ENCODE data around the gene EPS15. TPM values are rescaled to one million over a fixed set of nuclear protein-coding genes. Genes with fewer than 3 reads are reported as not detected.

Gene EPS15
- total RNA-seq, 2 experiments from 2014 or later: 59.6 to 61.6 TPM

DNA sequence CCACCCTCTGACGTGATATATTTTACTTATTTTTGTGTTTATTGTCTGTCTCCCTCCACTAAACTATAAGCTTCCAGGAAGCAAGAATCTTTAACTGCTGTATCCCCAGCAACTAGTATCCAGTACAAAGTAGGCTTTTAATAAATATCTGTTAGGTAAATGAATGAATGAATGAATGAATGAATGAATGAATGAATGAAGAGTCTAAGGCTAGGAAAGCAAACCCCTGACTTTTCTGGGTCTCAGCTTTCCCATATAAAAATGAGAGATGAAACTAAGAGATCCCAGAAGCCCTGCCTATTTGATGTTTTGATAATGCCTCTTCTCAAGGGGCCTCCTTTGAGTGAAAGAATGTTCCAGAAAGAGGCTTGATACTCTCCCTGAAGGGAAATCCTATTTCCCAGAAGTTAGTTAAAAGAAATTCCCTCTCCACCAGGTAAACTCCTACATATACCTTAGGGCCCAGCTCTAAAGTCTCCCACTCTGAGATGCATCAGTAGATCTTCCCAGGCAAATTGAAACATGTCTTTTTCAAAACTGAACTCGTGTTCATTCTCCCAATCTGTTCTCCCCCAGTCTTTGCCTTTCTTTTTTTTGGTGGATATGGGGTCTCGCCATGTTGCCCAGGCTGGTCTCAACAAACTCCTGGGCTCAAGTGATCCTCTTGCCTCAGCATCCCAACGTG is 196.5 kb downstream of the EPS15 start:
- H3K27ac Mint-ChIP-seq: no peak overlapping the region
- no peak for DNase-seq
- POLR2A ChIA-PET: no interaction called here
- no peak for ATAC-seq
- peaks cover 2% of the 10 kb centered on the region for H3K4me1 Mint-ChIP-seq
- peaks cover 2% of the 10 kb centered on the region for H3K27me3 Mint-ChIP-seq
- CTCF ChIA-PET: interaction anchor here (1.0 kb wide), 1 partner anchor 31 kb away, joined by 3 read pairs; no protein-coding TSS in a partner anchor
- H3K36me3 Mint-ChIP-seq (ENCODE audit: low read depth): no peaks in the 10 kb centered on the region
- H3K9me3 Mint-ChIP-seq (ENCODE audit: low read depth): no peaks in the 10 kb centered on the region
- H3K4me3 Mint-ChIP-seq: no peak overlapping the region
- intact Hi-C loops (cut with DNase I, micrococcal nuclease): no loop called here

DNA sequence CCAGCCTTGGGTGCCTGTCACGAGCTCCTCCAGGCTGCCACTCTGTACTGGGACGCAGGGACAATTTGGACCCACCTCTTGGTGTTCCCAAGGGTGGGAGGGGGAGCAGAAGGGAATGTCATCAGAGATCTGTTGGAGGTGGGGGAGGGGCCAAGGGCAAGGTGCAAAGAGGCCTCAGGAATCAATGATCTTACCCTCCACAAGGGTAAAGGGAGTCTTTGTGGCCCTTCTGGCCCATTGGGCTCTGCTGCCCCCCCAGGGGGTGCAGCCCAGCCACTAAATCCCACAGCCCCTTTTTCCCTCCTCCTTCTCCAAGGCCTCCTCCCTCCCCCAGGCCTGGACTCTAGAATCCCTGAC is 197.2 kb downstream of the EPS15 start:
- no peaks in the 10 kb centered on the region for H3K4me1 Mint-ChIP-seq
- H3K9me3 Mint-ChIP-seq (ENCODE audit: low read depth): no peaks in the 10 kb centered on the region
- CTCF ChIA-PET: no interaction called here
- DNase-seq: no peak
- no peak overlapping the region for H3K4me3 Mint-ChIP-seq
- no peaks in the 10 kb centered on the region for H3K36me3 Mint-ChIP-seq (ENCODE audit: low read depth)
- ATAC-seq: no peak
- no peaks in the 10 kb centered on the region for H3K27me3 Mint-ChIP-seq
- no peak overlapping the region for H3K27ac Mint-ChIP-seq
- POLR2A ChIA-PET: no interaction called here
- intact Hi-C loops (cut with DNase I, micrococcal nuclease): no loop called here

GRCh38 chr1:51320967-51321923 is 197.8 kb downstream of the EPS15 start:
- Mint-ChIP-seq H3K27me3 (no peaks in the 10 kb centered on the region), H3K9me3 (ENCODE audit: low read depth) (no peaks in the 10 kb centered on the region), H3K36me3 (ENCODE audit: low read depth) (no peaks in the 10 kb centered on the region), H3K4me1 (no peaks in the 10 kb centered on the region), H3K27ac (no peak overlapping the region), H3K4me3 (no peak overlapping the region)
- ATAC-seq (no peak), DNase-seq (no peak)
- intact Hi-C loops (cut with DNase I, micrococcal nuclease): no loop called here
- POLR2A ChIA-PET: no interaction called here
- CTCF ChIA-PET: no interaction called here

GRCh38 chr1:51317798-51318197 is 201.3 kb downstream of the EPS15 start:
- H3K9me3 Mint-ChIP-seq (ENCODE audit: low read depth): no peaks in the 10 kb centered on the region
- no peaks in the 10 kb centered on the region for H3K27me3 Mint-ChIP-seq
- ChIA-PET POLR2A (no interaction called here), CTCF (interaction anchor here (0.7 kb wide), 1 partner anchor 398 kb away, joined by 3 read pairs; no protein-coding TSS in a partner anchor)
- no peak overlapping the region for H3K27ac Mint-ChIP-seq
- H3K36me3 Mint-ChIP-seq (ENCODE audit: low read depth): no peaks in the 10 kb centered on the region
- H3K4me1 Mint-ChIP-seq: peaks cover 10% of the 10 kb centered on the region
- intact Hi-C loops (cut with DNase I, micrococcal nuclease): no loop called here
- H3K4me3 Mint-ChIP-seq: no peak overlapping the region
- no peak for DNase-seq
- ATAC-seq: no peak

GRCh38 chr1:51316846-51317120 is 202.3 kb downstream of the EPS15 start:
- Mint-ChIP-seq H3K9me3 (ENCODE audit: low read depth) (no peaks in the 10 kb centered on the region), H3K36me3 (ENCODE audit: low read depth) (no peaks in the 10 kb centered on the region), H3K27me3 (no peaks in the 10 kb centered on the region), H3K4me3 (no peak overlapping the region), H3K27ac (peak overlapping the region; percentile 12), H3K4me1 (peaks cover 10% of the 10 kb centered on the region)
- intact Hi-C loops (cut with DNase I, micrococcal nuclease): no loop called here
- POLR2A ChIA-PET: no interaction called here
- CTCF ChIA-PET: no interaction called here
- ATAC-seq (no peak), DNase-seq (no peak)

DNA sequence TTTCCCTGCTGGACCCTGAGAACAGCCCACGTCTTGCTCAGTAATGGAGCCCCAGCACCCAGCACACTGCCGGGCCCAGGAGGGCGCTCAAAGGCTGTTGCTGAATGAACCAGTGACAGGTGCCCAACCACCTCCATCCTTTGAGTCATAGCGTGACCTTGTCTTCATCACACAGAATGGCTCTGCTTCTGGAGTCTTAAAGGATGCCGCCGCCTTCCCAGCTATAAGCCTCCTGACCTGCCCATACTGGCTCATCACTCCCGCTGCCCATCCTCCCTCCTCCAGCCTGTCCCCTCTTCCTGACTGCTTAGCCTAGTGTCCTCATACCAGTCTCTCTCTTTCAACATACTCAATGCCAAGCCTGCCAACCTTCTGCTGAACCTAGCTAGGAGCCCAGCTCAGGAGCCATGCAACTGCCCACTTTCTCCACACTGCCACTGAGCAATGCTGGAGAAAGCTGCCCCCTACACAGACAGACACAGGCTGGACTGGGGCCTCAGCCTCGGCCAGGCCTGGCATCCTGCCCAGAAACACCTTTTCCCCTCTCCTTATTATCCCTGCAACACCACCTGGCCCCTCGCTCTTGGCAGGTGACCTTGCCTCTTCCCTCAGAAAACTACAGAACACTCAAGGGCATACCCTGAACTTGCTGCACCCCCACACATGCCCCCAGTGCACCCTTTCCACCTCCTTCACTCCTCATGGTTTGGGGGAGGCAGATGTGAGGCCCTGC is 202.8 kb downstream of the EPS15 start:
- intact Hi-C loops (cut with DNase I, micrococcal nuclease): no loop called here
- CTCF ChIA-PET: no interaction called here
- peak; percentile 56 for ATAC-seq

GRCh38 chr1:51314974-51315373 is 204.1 kb downstream of the EPS15 start:
- POLR2A ChIA-PET: no interaction called here
- Mint-ChIP-seq H3K4me3 (no peak overlapping the region), H3K9me3 (ENCODE audit: low read depth) (no peaks in the 10 kb centered on the region), H3K36me3 (ENCODE audit: low read depth) (no peaks in the 10 kb centered on the region), H3K27ac (no peak overlapping the region), H3K4me1 (peaks cover 10% of the 10 kb centered on the region), H3K27me3 (no peaks in the 10 kb centered on the region)
- CTCF ChIA-PET: interaction anchor here (0.6 to 0.9 kb wide), 2 partner anchors 18 to 885 kb away, joined by 3 to 5 read pairs; no protein-coding TSS in a partner anchor
- no peak for DNase-seq
- no peak for ATAC-seq
- intact Hi-C loops (cut with DNase I, micrococcal nuclease): no loop called here

More for the DNA sequence above, 202.8 kb downstream of the EPS15 start:
- peak; percentile 40 for DNase-seq
- no peaks in the 10 kb centered on the region for H3K27me3 Mint-ChIP-seq
- no peaks in the 10 kb centered on the region for H3K9me3 Mint-ChIP-seq (ENCODE audit: low read depth)
- POLR2A ChIA-PET: no interaction called here
- H3K4me1 Mint-ChIP-seq: peaks cover 10% of the 10 kb centered on the region
- no peaks in the 10 kb centered on the region for H3K36me3 Mint-ChIP-seq (ENCODE audit: low read depth)
- H3K4me3 Mint-ChIP-seq: no peak overlapping the region
- peak overlapping the region; percentile 12 for H3K27ac Mint-ChIP-seq

- Mint-ChIP-seq H3K27me3 (no peaks in the 10 kb centered on the region), H3K27ac (peak overlapping the region; percentile 61), H3K4me1 (peaks cover 10% of the 10 kb centered on the region), H3K9me3 (ENCODE audit: low read depth) (no peaks in the 10 kb centered on the region), H3K4me3 (no peak overlapping the region), H3K36me3 (ENCODE audit: low read depth) (no peaks in the 10 kb centered on the region)
- DNase-seq (peak; percentile 30), ATAC-seq (peak; percentile 79)
- POLR2A ChIA-PET: no interaction called here
- intact Hi-C loops (cut with DNase I, micrococcal nuclease): no loop called here
- CTCF ChIA-PET: interaction anchor here (0.6 to 2.8 kb wide), 2 partner anchors 17 to 884 kb away, joined by 3 to 9 read pairs; no protein-coding TSS in a partner anchor
These were observed 204.9 kb downstream of the EPS15 start for GRCh38 chr1:51313961-51314777.

DNA sequence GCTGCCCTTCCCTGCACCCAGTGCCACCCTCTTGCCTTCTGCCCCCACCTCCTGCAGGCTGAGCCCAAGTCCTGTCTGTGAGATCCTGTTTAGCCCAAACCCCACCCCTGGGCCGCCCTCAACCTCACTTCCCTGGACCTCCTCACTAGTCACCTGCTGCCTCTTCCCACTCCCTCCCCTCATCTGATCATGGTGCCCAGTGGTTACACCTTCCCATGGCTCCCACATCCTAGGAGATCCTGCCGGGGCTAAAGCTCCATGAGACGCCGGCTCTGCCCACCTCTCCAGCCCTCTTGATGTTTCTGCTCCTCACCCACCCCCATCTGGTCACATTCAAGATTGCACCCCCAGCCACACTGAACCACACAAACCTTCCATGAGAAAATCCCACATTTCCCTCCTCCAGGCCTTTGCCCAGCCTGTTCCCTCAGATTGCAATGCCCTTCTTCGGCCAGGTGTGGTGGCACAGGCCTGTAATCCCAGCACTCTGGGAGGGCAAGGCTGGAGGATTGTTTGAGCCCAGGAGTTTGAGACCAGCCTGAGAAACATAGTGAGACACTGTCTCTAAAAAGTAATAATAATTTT is 205.7 kb downstream of the EPS15 start:
- intact Hi-C loops (cut with DNase I, micrococcal nuclease): no loop called here
- POLR2A ChIA-PET: interaction anchor here (0.6 to 0.7 kb wide), 2 partner anchors 17 to 89 kb away, joined by 5 read pairs; no protein-coding TSS in a partner anchor
- ATAC-seq (no peak), DNase-seq (no peak)
- Mint-ChIP-seq H3K27ac (no peak overlapping the region), H3K36me3 (ENCODE audit: low read depth) (no peaks in the 10 kb centered on the region), H3K4me1 (peaks cover 10% of the 10 kb centered on the region), H3K4me3 (no peak overlapping the region), H3K9me3 (ENCODE audit: low read depth) (no peaks in the 10 kb centered on the region), H3K27me3 (no peaks in the 10 kb centered on the region)
- CTCF ChIA-PET: interaction anchor here (0.6 to 2.8 kb wide), 2 partner anchors 17 to 769 kb away, joined by 3 to 9 read pairs; no protein-coding TSS in a partner anchor

DNA sequence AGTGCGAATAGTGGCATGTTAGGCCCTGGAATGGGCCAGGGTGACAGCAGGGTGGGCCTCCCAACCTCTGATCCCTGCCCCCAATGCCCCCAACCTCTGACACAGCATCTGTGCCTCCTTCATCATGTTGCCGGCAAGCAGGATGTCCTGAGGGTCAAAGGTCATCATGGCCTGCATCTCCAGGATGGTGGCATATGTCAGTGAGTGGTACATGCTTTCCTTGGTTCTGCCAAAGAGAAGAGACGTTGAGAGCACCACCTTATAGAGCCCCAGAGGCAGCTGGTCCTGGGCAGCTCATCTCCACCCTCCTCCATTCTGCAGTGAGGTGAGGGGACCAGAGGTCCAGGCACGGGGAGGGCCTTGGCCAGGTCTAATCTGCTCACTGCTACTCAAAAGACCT is 206.3 kb downstream of the EPS15 start:
- H3K27ac Mint-ChIP-seq: no peak overlapping the region
- no peaks in the 10 kb centered on the region for H3K27me3 Mint-ChIP-seq
- CTCF ChIA-PET: interaction anchor here (0.5 to 2.8 kb wide), 4 partner anchors 16 to 768 kb away, joined by 3 to 9 read pairs (median 3); no protein-coding TSS in a partner anchor
- DNase-seq: no peak
- no peak for ATAC-seq
- H3K9me3 Mint-ChIP-seq (ENCODE audit: low read depth): no peaks in the 10 kb centered on the region
- intact Hi-C loops (cut with DNase I, micrococcal nuclease): no loop called here
- H3K4me1 Mint-ChIP-seq: peaks cover 10% of the 10 kb centered on the region
- no peaks in the 10 kb centered on the region for H3K36me3 Mint-ChIP-seq (ENCODE audit: low read depth)
- H3K4me3 Mint-ChIP-seq: no peak overlapping the region
- POLR2A ChIA-PET: interaction anchor here (0.6 to 0.7 kb wide), 2 partner anchors 16 to 88 kb away, joined by 5 read pairs; no protein-coding TSS in a partner anchor
